NCI-H345 (cell line): ENCODE data around the gene CDC42.
A peak's percentile ranks its signal among the peaks of the same experiment; 100 is the strongest.
"Not testable (repeated sequence)": the region's sequence is repeated elsewhere in the genome, so short reads cannot be mapped to it uniquely, and the experiment has no call there.

Source experiments
- DNase-seq: peaks from one replicate; lab custom pipeline; 2025; lab: John Stamatoyannopoulos, UW

The CDC42 gene

GRCh38 chr1:22052115-22053016, at the start of gene CDC42:
Gene CDC42, plus strand, starts transcription at chr1:22052709. Its CDS starts 25,770 bp downstream, at chr1:22078479.
- DNase-seq = peak; percentile 96

- DNase-seq = not testable (repeated sequence)
Observed at GRCh38 chr1:22002875-22003274, 49.6 kb upstream of the CDC42 start.

GRCh38 chr1:22003959-22004358, 48.5 kb upstream of the CDC42 start:
- DNase-seq = not testable (repeated sequence)

GRCh38 chr1:22005261-22006149, 47.0 kb upstream of the CDC42 start:
- peak; percentile 37 for DNase-seq

- DNase-seq = not testable (repeated sequence)
Observed at GRCh38 chr1:22006736-22007135, 45.8 kb upstream of the CDC42 start.

GRCh38 chr1:22007262-22007661, 45.2 kb upstream of the CDC42 start:
- not testable (repeated sequence) for DNase-seq

GRCh38 chr1:22009566-22009965, 42.9 kb upstream of the CDC42 start:
- not testable (repeated sequence) for DNase-seq

GRCh38 chr1:22012752-22013151, 39.8 kb upstream of the CDC42 start:
- DNase-seq = not testable (repeated sequence)

GRCh38 chr1:22014575-22015206, 37.8 kb upstream of the CDC42 start:
- DNase-seq = not testable (repeated sequence)

GRCh38 chr1:22018583-22019559, 33.6 kb upstream of the CDC42 start:
- DNase-seq = no peak

- DNase-seq = no peak
Observed at GRCh38 chr1:22021061-22021460, 31.4 kb upstream of the CDC42 start.

GRCh38 chr1:22024485-22025367, 27.8 kb upstream of the CDC42 start:
- peak; percentile 86 for DNase-seq

- DNase-seq = peak; percentile 94
Observed at GRCh38 chr1:22025368-22026155, 26.9 kb upstream of the CDC42 start.

GRCh38 chr1:22026924-22027289, 25.6 kb upstream of the CDC42 start:
- no peak for DNase-seq

- DNase-seq = no peak
Observed at GRCh38 chr1:22030057-22030456, 22.5 kb upstream of the CDC42 start.

- no peak for DNase-seq
Observed at GRCh38 chr1:22030473-22030872, 22.0 kb upstream of the CDC42 start.

- no peak for DNase-seq
Observed at GRCh38 chr1:22031214-22031962, 21.1 kb upstream of the CDC42 start.

- not testable (repeated sequence) for DNase-seq
Observed at GRCh38 chr1:22034834-22035233, 17.7 kb upstream of the CDC42 start.
